Endothelial cell of umbilical vein (primary cell): ENCODE results near the gene CYFIP1.

Experiments
- FOS ChIP-seq: IDR thresholded peaks from 2 replicates; pipeline ENCODE4 v1.6.1; 2011; ENCODE audit warnings: mild to moderate bottlenecking, low read length, moderate library complexity, borderline replicate concordance; ENCODE audit not compliant: insufficient read depth
- POLR2A ChIP-seq: IDR thresholded peaks from 2 replicates; pipeline ENCODE4 v1.6.1; 2012; ENCODE audit warnings: low read depth, mild to moderate bottlenecking, control low read depth, low read length

DNA sequence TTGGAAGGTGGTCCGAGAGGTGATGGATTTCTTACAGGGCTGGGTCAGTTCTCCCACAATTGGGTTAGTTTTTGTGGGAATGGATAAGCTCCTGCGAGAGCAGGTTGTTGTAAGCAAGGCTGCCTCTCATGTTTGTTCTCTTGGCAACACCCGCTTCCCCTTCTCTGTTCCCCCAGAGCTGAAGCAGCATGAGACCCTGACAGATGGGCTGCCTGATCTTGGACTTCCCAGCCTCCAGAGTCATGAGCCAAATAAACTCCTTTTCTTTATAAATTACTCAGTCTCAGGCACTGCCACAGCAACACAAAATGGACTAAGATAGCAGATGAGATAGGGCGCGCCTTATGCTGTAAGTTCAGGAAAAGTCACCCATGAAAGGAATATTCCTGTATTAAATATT, 103.1 kb downstream of the CYFIP1 start:
- no peak for TF ChIP-seq POLR2A
- TF ChIP-seq FOS: no peak
